ENCODE data around the gene DUSP15. TPM values are rescaled to one million over a fixed set of nuclear protein-coding genes. Genes with fewer than 3 reads are reported as not detected.

Gene DUSP15
- total and polyA plus RNA-seq, 9 of the 15 experiments (the other 6 are each of a cell fraction or from before 2014, with no cell fraction given), result 0.34 TPM; not detected in 8

DNA sequence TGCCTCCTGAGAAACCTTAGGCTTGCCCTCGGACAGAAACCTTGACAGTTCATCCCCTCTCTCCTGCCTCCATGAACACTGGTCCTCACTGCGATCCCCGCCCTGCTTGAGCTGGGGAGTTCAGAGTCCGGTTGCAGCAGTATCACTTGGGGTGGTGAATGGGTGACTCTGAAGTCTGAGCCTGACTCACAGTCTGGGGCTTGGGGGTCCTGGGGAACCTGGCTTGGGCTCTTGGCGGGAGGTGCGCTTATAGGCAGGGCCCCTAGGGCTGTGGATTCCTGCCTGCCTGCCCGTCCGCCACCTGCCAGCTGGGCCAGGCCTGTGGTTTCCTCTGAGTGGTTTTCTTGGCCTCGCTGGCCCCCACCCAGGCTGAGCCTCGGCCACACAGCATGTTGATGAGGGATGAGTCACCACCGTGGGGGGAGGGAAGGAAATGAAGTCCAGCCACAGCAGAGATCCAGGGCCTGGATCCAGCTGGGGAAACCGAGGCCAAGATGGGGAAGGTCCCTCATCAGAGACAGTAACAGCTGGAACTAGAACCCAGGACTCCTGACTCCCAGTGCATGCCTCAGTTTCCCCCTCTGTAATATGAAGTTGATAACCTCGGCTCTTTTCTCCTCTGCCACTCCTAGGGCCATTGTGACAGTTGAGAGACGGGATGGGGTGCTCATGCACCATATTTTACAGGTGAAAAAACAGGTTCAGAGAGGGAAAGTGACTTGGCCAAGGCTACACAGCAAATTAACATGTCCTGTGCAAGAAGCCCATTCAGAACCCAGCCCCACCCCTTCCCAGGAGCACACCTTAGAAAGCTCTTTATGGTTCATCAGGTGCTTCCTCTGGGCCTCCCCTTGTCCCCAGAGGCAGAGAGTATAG, 34.1 kb downstream of the DUSP15 start (continued):
- TF ChIP-seq TAF7 (tag; IDR thresholded peaks at IDR 0.05) (no peak), ZBTB2 (IDR thresholded peaks at IDR 0.05) (peak; percentile 33; the same call in 1 of the 2 replicates), ESRRA (IDR thresholded peaks at IDR 0.05; ENCODE audit: borderline replicate concordance, low read depth) (peak; percentile 68; the same call in 1 of the 2 replicates), EZH2 (IDR thresholded peaks at IDR 0.05; ENCODE audit: borderline replicate concordance, low read depth, low read length) (no peak), NR1H2 (CRISPR knock-in tag; IDR thresholded peaks at IDR 0.05) (no peak), HDAC8 (tag; IDR thresholded peaks at IDR 0.05) (no peak), ZBTB7A (IDR thresholded peaks at IDR 0.05; ENCODE audit: borderline replicate concordance, control insufficient read depth, low read depth, low read length) (peak; percentile 50; the same call in 1 of the 2 replicates), SMARCA4 (IDR thresholded peaks at IDR 0.05) (peak; percentile 85), PKNOX1 (IDR thresholded peaks at IDR 0.05) (peak; percentile 22; the same call in 1 of the 2 replicates), CBX5 (IDR thresholded peaks at IDR 0.05; ENCODE audit: borderline replicate concordance, low read depth) (0 out of 2 replicates have a peak, but pooled peaks have one; percentile 59), ZNF407 (IDR thresholded peaks at IDR 0.05; ENCODE audit: low read depth) (no peak), RBM34 (IDR thresholded peaks at IDR 0.05; ENCODE audit: borderline replicate concordance, insufficient read depth, low read length) (no peak)
- TF ChIP-seq, protein P1, sequence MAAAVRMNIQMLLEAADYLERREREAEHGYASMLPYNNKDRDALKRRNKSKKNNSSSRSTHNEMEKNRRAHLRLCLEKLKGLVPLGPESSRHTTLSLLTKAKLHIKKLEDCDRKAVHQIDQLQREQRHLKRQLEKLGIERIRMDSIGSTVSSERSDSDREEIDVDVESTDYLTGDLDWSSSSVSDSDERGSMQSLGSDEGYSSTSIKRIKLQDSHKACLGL (CRISPR knock-in tag; IDR thresholded peaks at IDR 0.05; ENCODE audit: borderline replicate concordance, poor library complexity, severe bottlenecking), result no peak
- TF ChIP-seq, protein P2, sequence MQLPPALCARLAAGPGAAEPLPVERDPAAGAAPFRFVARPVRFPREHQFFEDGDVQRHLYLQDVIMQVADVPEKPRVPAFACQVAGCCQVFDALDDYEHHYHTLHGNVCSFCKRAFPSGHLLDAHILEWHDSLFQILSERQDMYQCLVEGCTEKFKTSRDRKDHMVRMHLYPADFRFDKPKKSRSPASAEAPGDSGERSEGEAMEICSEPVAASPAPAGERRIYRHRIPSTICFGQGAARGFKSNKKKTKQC (CRISPR knock-in tag; IDR thresholded peaks at IDR 0.05), result no peak
